MV-4-11 (cell line): ENCODE results near the gene MYRIP.
"Not testable (repeated sequence)": the region's sequence is repeated elsewhere in the genome, so short reads cannot be mapped to it uniquely, and the experiment has no call there.

Source experiments
- DNase-seq: peaks from one replicate; lab custom pipeline; 2025; lab: John Stamatoyannopoulos, UW

MYRIP gene

GRCh38 chr3:40037582-40037981 lies 228.2 kb downstream of the MYRIP start:
- no peak for DNase-seq

GRCh38 chr3:40042752-40043443 lies 233.5 kb downstream of the MYRIP start:
- DNase-seq, result no peak

- DNase-seq, result no peak
Observed at GRCh38 chr3:40043444-40043755, 234.0 kb downstream of the MYRIP start.

GRCh38 chr3:40044487-40044886 lies 235.1 kb downstream of the MYRIP start:
- no peak for DNase-seq

- no peak for DNase-seq
Observed at GRCh38 chr3:40045051-40045450, 235.6 kb downstream of the MYRIP start.

GRCh38 chr3:40046149-40046548 lies 236.7 kb downstream of the MYRIP start:
- DNase-seq, result no peak

- no peak for DNase-seq
Observed at GRCh38 chr3:40047406-40047805, 238.0 kb downstream of the MYRIP start.

- no peak for DNase-seq
Observed at GRCh38 chr3:40053663-40054062, 244.3 kb downstream of the MYRIP start.

GRCh38 chr3:40054568-40055222 lies 245.3 kb downstream of the MYRIP start:
- no peak for DNase-seq

GRCh38 chr3:40055361-40055760 lies 246.0 kb downstream of the MYRIP start:
- no peak for DNase-seq

- DNase-seq, result no peak
Observed at GRCh38 chr3:40055956-40056355, 246.5 kb downstream of the MYRIP start.

GRCh38 chr3:40057077-40057476 lies 247.7 kb downstream of the MYRIP start:
- DNase-seq, result no peak

GRCh38 chr3:40057786-40058185 lies 248.4 kb downstream of the MYRIP start:
- no peak for DNase-seq

GRCh38 chr3:40068636-40069035 lies 259.2 kb downstream of the MYRIP start:
- no peak for DNase-seq

GRCh38 chr3:40070816-40071215 lies 261.4 kb downstream of the MYRIP start:
- DNase-seq, result no peak

GRCh38 chr3:40071683-40072238 lies 262.4 kb downstream of the MYRIP start:
- no peak for DNase-seq

- no peak for DNase-seq
Observed at GRCh38 chr3:40073310-40074007, 264.1 kb downstream of the MYRIP start.

- not testable (repeated sequence) for DNase-seq
Observed at GRCh38 chr3:40077139-40077538, 267.7 kb downstream of the MYRIP start.

GRCh38 chr3:40077828-40078492 lies 268.6 kb downstream of the MYRIP start:
- not testable (repeated sequence) for DNase-seq

GRCh38 chr3:40078590-40078989 lies 269.2 kb downstream of the MYRIP start:
- no peak for DNase-seq

GRCh38 chr3:40079203-40079846 lies 269.9 kb downstream of the MYRIP start:
- no peak for DNase-seq

- no peak for DNase-seq
Observed at GRCh38 chr3:40079847-40080240, 270.4 kb downstream of the MYRIP start.
